Gastrocnemius medialis (tissue), 4 donors: ENCODE data around the gene EFCAB6.

Source experiments
- POLR2A ChIP-seq, 2 donors: fragments of 450-650 bp; IDR thresholded peaks; one replicate each; pipeline ENCODE4 v1.6.1; 2017; ENCODE audit warnings: antibody characterized with exemption in 2 of 2, mild to moderate bottlenecking in 2 of 2, moderate library complexity in 2 of 2
- TF ChIP-seq, protein P1 (sequence below), 5 experiments: fragments of 450-650 bp in 3 of 5; fragments of 200-600 bp in 2 of 5; sonication (generic) in 2 of 5; IDR thresholded peaks in 4 of 5; conservative IDR thresholded peaks in 1 of 5; 1 replicate in 4 of 5; 2 replicates in 1 of 5; pipeline ENCODE4 v1.5.1; 2016 to 2019; ENCODE audit warnings: antibody characterized with exemption in 5 of 5, mild to moderate bottlenecking in 3 of 5, moderate library complexity in 3 of 5

DNA sequence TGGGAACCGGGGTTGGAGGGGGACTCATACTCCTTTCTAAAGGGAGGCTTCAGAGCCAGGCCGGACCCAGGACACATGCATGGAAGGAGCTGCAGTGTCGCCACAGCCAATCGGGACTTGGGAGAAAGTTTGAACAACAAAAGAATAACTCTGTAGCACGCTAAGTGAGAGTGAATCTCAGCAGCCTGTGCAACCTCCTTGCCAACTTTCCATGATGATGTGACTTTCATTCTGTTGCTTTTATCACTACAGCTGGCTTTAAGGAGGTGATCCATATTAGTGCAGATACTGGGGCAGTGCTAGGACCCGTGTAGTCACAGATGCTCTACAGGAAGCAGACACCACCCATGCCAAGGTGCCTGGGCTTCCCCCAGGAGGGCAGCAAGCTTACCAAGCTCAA lies 243.0 kb downstream of the EFCAB6 start:
- TF ChIP-seq, protein P1, sequence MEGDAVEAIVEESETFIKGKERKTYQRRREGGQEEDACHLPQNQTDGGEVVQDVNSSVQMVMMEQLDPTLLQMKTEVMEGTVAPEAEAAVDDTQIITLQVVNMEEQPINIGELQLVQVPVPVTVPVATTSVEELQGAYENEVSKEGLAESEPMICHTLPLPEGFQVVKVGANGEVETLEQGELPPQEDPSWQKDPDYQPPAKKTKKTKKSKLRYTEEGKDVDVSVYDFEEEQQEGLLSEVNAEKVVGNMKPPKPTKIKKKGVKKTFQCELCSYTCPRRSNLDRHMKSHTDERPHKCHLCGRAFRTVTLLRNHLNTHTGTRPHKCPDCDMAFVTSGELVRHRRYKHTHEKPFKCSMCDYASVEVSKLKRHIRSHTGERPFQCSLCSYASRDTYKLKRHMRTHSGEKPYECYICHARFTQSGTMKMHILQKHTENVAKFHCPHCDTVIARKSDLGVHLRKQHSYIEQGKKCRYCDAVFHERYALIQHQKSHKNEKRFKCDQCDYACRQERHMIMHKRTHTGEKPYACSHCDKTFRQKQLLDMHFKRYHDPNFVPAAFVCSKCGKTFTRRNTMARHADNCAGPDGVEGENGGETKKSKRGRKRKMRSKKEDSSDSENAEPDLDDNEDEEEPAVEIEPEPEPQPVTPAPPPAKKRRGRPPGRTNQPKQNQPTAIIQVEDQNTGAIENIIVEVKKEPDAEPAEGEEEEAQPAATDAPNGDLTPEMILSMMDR (IDR thresholded peaks at IDR 0.05 in 4 of 5, conservative IDR thresholded peaks at IDR 0.05 in 1 of 5) = no peak
- no peak for TF ChIP-seq POLR2A (IDR thresholded peaks at IDR 0.05)
